HG03196 (cell line): ENCODE results near the gene FARP2.
"Not testable (repeated sequence)": the region's sequence is repeated elsewhere in the genome, so short reads cannot be mapped to it uniquely, and the experiment has no call there.

Source experiments
- ATAC-seq: cut with Tn5 transposase; IDR thresholded peaks from one replicate; pipeline ENCODE4 v1.9.1; 2021; ENCODE audit not compliant: unreplicated experiment

Gene FARP2

GRCh38 chr2:241519669-241520068, 163.6 kb downstream of the FARP2 start:
- no peak for ATAC-seq

GRCh38 chr2:241522477-241522876, 166.4 kb downstream of the FARP2 start:
- ATAC-seq: no peak

GRCh38 chr2:241525818-241526780, 170.0 kb downstream of the FARP2 start:
- ATAC-seq: not testable (repeated sequence)

- no peak for ATAC-seq
Measured at GRCh38 chr2:241530571-241530970, 174.5 kb downstream of the FARP2 start.

- no peak for ATAC-seq
Measured at GRCh38 chr2:241531161-241531722, 175.2 kb downstream of the FARP2 start.

GRCh38 chr2:241532168-241532567, 176.1 kb downstream of the FARP2 start:
- no peak for ATAC-seq

GRCh38 chr2:241532733-241533601, 176.9 kb downstream of the FARP2 start:
- ATAC-seq: no peak

GRCh38 chr2:241534293-241534692, 178.2 kb downstream of the FARP2 start:
- ATAC-seq: no peak

GRCh38 chr2:241534701-241535375, 178.8 kb downstream of the FARP2 start:
- no peak for ATAC-seq

GRCh38 chr2:241535871-241536655, 180.0 kb downstream of the FARP2 start:
- no peak for ATAC-seq

- ATAC-seq: no peak
Measured at GRCh38 chr2:241538838-241539615, 182.9 kb downstream of the FARP2 start.

GRCh38 chr2:241539616-241540374, 183.7 kb downstream of the FARP2 start:
- ATAC-seq: no peak

GRCh38 chr2:241540401-241540770, 184.3 kb downstream of the FARP2 start:
- ATAC-seq: no peak

- ATAC-seq: no peak
Measured at GRCh38 chr2:241540771-241541561, 184.9 kb downstream of the FARP2 start.

GRCh38 chr2:241541564-241542277, 185.6 kb downstream of the FARP2 start:
- no peak for ATAC-seq

- no peak for ATAC-seq
Measured at GRCh38 chr2:241542278-241542605, 186.2 kb downstream of the FARP2 start.
